ENCODE results near the gene GREB1L.

DNA sequence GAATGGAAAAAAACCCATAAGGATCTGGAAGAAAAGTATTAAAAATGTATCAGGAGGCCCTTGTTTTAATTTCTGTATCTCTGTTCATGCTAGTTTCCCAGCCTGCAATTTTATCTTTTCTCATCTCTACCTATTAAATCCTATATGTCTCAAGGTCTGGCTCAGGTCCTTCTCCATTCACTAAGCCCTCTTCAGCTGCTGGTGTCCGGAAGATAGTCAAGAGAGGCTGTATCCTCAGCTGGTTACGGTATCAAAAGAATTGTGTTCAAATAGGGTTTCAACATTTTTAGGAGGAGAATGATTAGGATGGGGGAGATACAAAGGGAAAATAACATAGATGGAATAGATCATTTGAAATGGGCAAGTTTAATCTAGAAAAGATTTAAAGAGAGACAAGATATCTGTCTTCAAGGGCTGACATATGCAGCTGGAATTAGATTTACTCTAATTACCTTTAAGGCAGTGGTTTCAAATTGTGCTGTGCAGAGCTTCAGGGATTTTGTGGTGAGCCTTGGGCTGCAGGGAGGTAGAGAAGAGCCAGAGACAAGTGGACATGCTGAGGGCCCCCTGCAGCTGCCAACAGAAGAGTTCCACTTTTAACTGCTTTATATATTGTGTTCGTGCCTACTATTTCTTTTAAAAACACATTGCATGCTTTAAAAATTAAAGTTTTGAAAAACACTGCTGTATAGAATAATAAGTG is 24.1 kb downstream of the GREB1L start:
- TF ChIP-seq CTCF (IDR thresholded peaks at IDR 0.05) (no peak), POLR2A (IDR thresholded peaks at IDR 0.05) (no peak)

Measured in prostate gland (tissue), 2 donors.